Mesendoderm (in vitro differentiated cells): ENCODE measurements around the gene MKRN2.

Experiments
- DNase-seq: peaks from one replicate; pipeline ENCODE4 v3.0.0; 2013
- H2AK5ac ChIP-seq: 2 replicates; pipeline ENCODE4 v1.6.1; 2013; ENCODE audit warnings: low read length, inconsistent platforms
- H2BK120ac ChIP-seq: 2 replicates; pipeline ENCODE4 v1.6.1; 2013; ENCODE audit warnings: low read depth, mild to moderate bottlenecking, low read length, moderate library complexity, mixed read lengths
- H2BK15ac ChIP-seq: replicated peaks from 2 replicates; pipeline ENCODE4 v1.6.1; 2013; ENCODE audit warnings: low read depth, mild to moderate bottlenecking, moderate library complexity
- H2BK5ac ChIP-seq: 2 replicates; pipeline ENCODE4 v1.6.1; 2013; ENCODE audit warnings: low read length, inconsistent platforms
- H3K18ac ChIP-seq: 2 replicates; pipeline ENCODE4 v1.6.1; 2013; ENCODE audit warnings: mild to moderate bottlenecking, low read length, mixed read lengths
- H3K23ac ChIP-seq: one replicate; pipeline ENCODE4 v1.6.1; 2013; ENCODE audit warnings: low read length
- H3K27ac ChIP-seq: 2 replicates; pipeline ENCODE4 v1.5.1; 2013; ENCODE audit warnings: low read depth, mild to moderate bottlenecking, inconsistent platforms, low read length, moderate library complexity
- H3K27me3 ChIP-seq: 2 replicates; pipeline ENCODE4 v1.6.1; 2013; ENCODE audit warnings: low read length, control low read depth, mild to moderate bottlenecking, inconsistent platforms; ENCODE audit not compliant: insufficient read depth, poor library complexity
- H3K36me3 ChIP-seq: 2 replicates; pipeline ENCODE4 v1.6.1; 2013; ENCODE audit warnings: low read length, inconsistent platforms; ENCODE audit not compliant: control insufficient read depth, insufficient read depth
- H3K4ac ChIP-seq: one replicate; pipeline ENCODE4 v1.6.1; 2013; ENCODE audit warnings: low read depth, mild to moderate bottlenecking, low read length, moderate library complexity
- H3K4me1 ChIP-seq: 2 replicates; pipeline ENCODE4 v1.6.1; 2013; ENCODE audit warnings: low read depth, low read length, inconsistent platforms; ENCODE audit not compliant: control insufficient read depth
- H3K4me2 ChIP-seq: 2 replicates; pipeline ENCODE4 v1.6.1; 2013; ENCODE audit warnings: low read length
- H3K4me3 ChIP-seq: 2 replicates; pipeline ENCODE4 v1.5.1; 2013; ENCODE audit warnings: mild to moderate bottlenecking, low read length
- H3K56ac ChIP-seq: one replicate; pipeline ENCODE4 v1.6.1; 2013; ENCODE audit warnings: low read length
- H3K79me1 ChIP-seq: 2 replicates; pipeline ENCODE4 v1.6.1; 2013; ENCODE audit warnings: low read length, inconsistent platforms
- H3K79me2 ChIP-seq: 2 replicates; pipeline ENCODE4 v1.6.1; 2013; ENCODE audit warnings: mild to moderate bottlenecking, low read length; ENCODE audit not compliant: control insufficient read depth, insufficient read depth
- H3K9ac ChIP-seq: 2 replicates; pipeline ENCODE4 v1.6.1; 2013; ENCODE audit warnings: low read length, inconsistent platforms
- H4K5ac ChIP-seq: one replicate; pipeline ENCODE4 v1.6.1; 2013; ENCODE audit warnings: low read length
- H4K8ac ChIP-seq: one replicate; pipeline ENCODE4 v1.6.1; 2013; ENCODE audit warnings: low read depth, mild to moderate bottlenecking, control low read depth, low read length, moderate library complexity
- WGBS: extraction: QIAGEN DNeasy Blood & Tissue Kit; methylation state at CpG from one replicate; pipeline ENCODE4 v1.1.7; 2013; ENCODE audit warnings: low lambda C conversion rate, missing lambda C conversion rate; ENCODE audit not compliant: insufficient coverage; ENCODE audit errors: extremely low coverage; 5-methylcytosine and 5-hydroxymethylcytosine counted together

Gene MKRN2

DNA sequence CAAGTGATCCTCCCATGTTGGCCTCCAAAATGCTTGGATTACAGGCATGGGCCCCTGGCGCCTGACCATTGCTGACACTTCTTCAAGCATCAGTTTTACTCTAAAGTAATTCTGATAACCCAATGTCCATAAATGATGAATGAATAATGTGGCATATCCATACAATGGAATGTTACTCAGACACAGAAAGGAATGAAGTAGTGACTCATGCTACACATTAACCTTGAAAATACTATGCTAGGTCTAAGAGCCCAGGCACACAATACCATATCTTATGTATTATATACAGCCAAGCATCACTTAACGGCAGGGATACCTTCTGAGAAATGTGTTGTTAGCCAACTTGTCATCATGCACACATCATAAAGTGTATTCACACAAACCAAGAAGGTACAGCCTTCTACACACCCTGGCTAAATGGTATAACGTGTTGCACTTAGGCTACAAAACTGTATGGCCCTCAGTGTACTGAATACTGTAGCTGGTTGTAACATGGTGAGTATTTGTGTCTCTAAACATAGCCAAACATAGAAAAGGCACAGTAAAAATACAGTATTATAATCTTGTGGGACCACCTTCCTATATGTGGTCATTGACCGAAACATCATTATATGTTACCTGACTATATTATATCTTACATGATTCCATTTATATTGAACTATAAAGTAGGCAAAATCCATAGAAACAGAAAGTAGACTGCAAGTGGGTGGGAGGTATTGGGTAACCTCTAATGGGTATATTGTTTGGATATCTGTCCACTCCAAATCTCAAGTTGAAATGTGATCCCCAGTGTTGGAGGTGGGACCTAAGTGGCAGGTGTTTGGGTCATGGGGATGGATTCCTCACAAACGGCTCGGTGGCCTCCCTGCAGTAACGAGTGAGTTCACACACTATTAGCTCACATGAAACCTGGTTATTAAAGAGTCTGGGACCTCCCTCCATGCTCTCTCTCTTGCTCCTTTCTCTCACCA lies 31.4 kb downstream of the MKRN2 start:
- Histone ChIP-seq H4K5ac (no peak overlapping the region), H3K36me3 (peaks cover 19% of the 10 kb centered on the region), H3K4me1 (no peaks in the 10 kb centered on the region), H3K9ac (no peak overlapping the region), H2BK5ac (no peak overlapping the region), H3K4me2 (no peak overlapping the region), H3K79me1 (no peaks in the 10 kb centered on the region), H3K79me2 (no peaks in the 10 kb centered on the region), H3K56ac (no peak overlapping the region), H2BK15ac (no peak overlapping the region), H2BK120ac (no peak overlapping the region), H3K4ac (no peak overlapping the region), H3K27me3 (no peaks in the 10 kb centered on the region), H3K4me3 (no peak overlapping the region), H2AK5ac (no peak overlapping the region), H3K23ac (no peak overlapping the region), H4K8ac (no peak overlapping the region), H3K18ac (no peak overlapping the region), H3K27ac (no peak overlapping the region)
- no CpG with 5 or more reads among the region's 7 CpGs for WGBS
- no peak for DNase-seq

- no peaks in the 10 kb centered on the region for H3K27me3 ChIP-seq
- DNase-seq: no peak
- WGBS: no CpG with 5 or more reads among the region's 4 CpGs
- H3K4me3 ChIP-seq: no peak overlapping the region
- H2BK120ac ChIP-seq: no peak overlapping the region
- no peak overlapping the region for H3K4ac ChIP-seq
- no peaks in the 10 kb centered on the region for H3K79me2 ChIP-seq
- H3K4me1 ChIP-seq: no peaks in the 10 kb centered on the region
- H3K79me1 ChIP-seq: no peaks in the 10 kb centered on the region
- no peak overlapping the region for H4K5ac ChIP-seq
- no peak overlapping the region for H3K27ac ChIP-seq
- no peak overlapping the region for H3K18ac ChIP-seq
- no peak overlapping the region for H4K8ac ChIP-seq
- H2BK15ac ChIP-seq: no peak overlapping the region
- H3K23ac ChIP-seq: no peak overlapping the region
- H3K36me3 ChIP-seq: peaks cover 14% of the 10 kb centered on the region
- H3K56ac ChIP-seq: no peak overlapping the region
- H2AK5ac ChIP-seq: no peak overlapping the region
- no peak overlapping the region for H3K4me2 ChIP-seq
- H3K9ac ChIP-seq: no peak overlapping the region
- no peak overlapping the region for H2BK5ac ChIP-seq
Measured at GRCh38 chr3:12590096-12590495, 33.2 kb downstream of the MKRN2 start.

DNA sequence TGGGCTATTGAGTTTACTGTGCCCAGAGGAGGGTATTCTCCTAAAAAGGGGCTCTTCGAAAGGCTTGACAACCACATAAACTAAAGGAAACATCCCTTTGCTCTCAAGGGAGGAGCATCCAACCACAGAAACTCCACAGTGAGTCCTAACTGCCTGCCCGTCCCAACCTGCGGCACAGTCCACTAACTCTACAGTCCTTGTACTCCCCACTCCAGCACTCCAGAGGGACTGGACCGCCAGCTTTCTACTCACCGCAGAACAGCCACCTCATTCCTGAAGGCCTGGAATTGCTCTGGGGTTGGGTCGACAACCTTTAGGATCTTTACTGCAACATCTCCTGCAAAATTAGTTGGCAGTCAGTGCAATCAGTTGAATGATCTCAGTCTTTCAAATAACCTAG lies 34.6 kb downstream of the MKRN2 start:
- no peak overlapping the region for H3K27ac ChIP-seq
- H3K4me1 ChIP-seq: no peaks in the 10 kb centered on the region
- DNase-seq: no peak
- H3K18ac ChIP-seq: no peak overlapping the region
- no peak overlapping the region for H4K5ac ChIP-seq
- WGBS: no CpG with 5 or more reads among the region's 6 CpGs
- no peak overlapping the region for H3K56ac ChIP-seq
- H2AK5ac ChIP-seq: no peak overlapping the region
- no peak overlapping the region for H3K9ac ChIP-seq
- H3K4ac ChIP-seq: no peak overlapping the region
- no peak overlapping the region for H4K8ac ChIP-seq
- no peak overlapping the region for H2BK5ac ChIP-seq
- H3K79me1 ChIP-seq: no peaks in the 10 kb centered on the region
- peaks cover 13% of the 10 kb centered on the region for H3K36me3 ChIP-seq
- no peaks in the 10 kb centered on the region for H3K27me3 ChIP-seq
- no peak overlapping the region for H2BK120ac ChIP-seq
- H3K4me2 ChIP-seq: no peak overlapping the region
- no peak overlapping the region for H3K4me3 ChIP-seq
- H3K23ac ChIP-seq: no peak overlapping the region
- H2BK15ac ChIP-seq: no peak overlapping the region
- no peaks in the 10 kb centered on the region for H3K79me2 ChIP-seq

DNA sequence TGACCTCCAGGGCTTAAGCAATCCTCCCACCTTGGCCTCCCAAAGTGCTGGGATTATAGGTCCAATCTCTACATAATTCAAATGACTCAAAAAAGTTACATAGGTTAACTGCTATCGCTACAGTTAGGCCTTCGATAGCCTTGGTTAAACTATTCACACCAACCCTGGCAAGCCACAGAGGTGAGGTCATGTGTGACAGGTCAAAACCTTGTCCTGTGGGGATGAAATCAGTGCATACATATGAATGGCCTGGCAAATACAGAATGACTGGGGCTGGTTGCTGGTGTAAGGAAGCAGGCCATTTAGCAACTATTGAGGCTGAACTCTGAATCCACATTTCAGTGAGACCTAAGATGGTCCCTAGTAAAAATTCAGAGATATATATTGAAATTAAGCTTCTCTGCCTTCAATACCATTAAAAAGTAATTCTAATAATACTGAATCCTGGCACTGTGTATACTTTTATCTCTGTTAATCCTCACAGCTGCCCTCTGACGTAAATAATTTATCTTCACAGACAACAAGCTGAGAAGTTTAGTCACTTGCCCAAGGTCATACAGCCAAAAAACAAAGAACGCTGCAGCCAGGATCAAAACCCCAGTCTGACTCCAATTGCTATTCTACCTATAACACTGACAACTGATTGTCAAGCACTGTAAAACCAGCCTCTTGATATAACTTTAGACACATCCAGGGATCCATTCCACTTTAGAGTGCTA lies 35.3 kb downstream of the MKRN2 start:
- WGBS: no CpG with 5 or more reads among the region's 4 CpGs

DNA sequence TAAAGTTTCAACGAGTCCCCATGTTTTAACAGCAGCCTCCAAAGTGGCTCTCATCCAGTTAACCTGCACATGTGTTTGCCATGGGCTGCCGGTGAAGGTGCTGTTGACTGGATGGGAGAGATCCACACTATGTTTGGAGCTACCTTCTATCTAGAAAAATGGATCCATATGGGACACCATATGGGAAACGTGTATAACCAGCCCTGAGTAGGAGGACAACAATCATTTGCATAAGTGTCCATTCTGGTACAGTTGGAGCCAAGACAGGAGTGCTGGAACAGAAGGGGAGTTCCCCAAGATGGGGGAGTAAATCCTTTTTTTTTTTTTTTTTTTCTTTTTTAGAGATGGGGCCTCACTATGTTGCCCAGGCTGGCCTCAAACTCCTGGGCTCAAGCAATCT lies 36.6 kb downstream of the MKRN2 start:
- Histone ChIP-seq H2AK5ac (no peak overlapping the region), H3K9ac (no peak overlapping the region), H3K79me1 (no peaks in the 10 kb centered on the region), H4K5ac (no peak overlapping the region), H3K27me3 (no peaks in the 10 kb centered on the region), H3K4me2 (no peak overlapping the region), H2BK120ac (no peak overlapping the region), H2BK5ac (no peak overlapping the region), H3K4me3 (no peak overlapping the region), H2BK15ac (no peak overlapping the region), H3K27ac (no peak overlapping the region), H3K23ac (no peak overlapping the region), H3K56ac (no peak overlapping the region), H3K18ac (no peak overlapping the region), H3K4ac (no peak overlapping the region), H3K36me3 (peaks cover 13% of the 10 kb centered on the region), H3K4me1 (no peaks in the 10 kb centered on the region), H3K79me2 (no peaks in the 10 kb centered on the region), H4K8ac (no peak overlapping the region)
- no CpG with 5 or more reads among the region's 3 CpGs for WGBS
- DNase-seq: no peak

More for the DNA sequence above, 35.3 kb downstream of the MKRN2 start:
- Histone ChIP-seq H3K36me3 (peaks cover 13% of the 10 kb centered on the region), H2BK15ac (no peak overlapping the region), H3K4me3 (no peak overlapping the region), H3K4me1 (no peaks in the 10 kb centered on the region), H3K27me3 (no peaks in the 10 kb centered on the region), H3K4ac (no peak overlapping the region), H3K79me1 (no peaks in the 10 kb centered on the region), H2BK5ac (no peak overlapping the region), H2AK5ac (no peak overlapping the region), H3K4me2 (no peak overlapping the region), H3K56ac (no peak overlapping the region), H4K5ac (no peak overlapping the region), H3K9ac (no peak overlapping the region), H3K18ac (no peak overlapping the region), H3K23ac (no peak overlapping the region), H3K27ac (no peak overlapping the region), H4K8ac (no peak overlapping the region), H3K79me2 (no peaks in the 10 kb centered on the region), H2BK120ac (no peak overlapping the region)
- peak; percentile 63 for DNase-seq
